OCI-LY3 (cell line): ENCODE data around the gene LTBP3.

ENCODE experiments used
- H2AFZ ChIP-seq: fragments of 200-600, 300-600 bp; shearing (Covaris generic); 2 replicates; pipeline ENCODE4 v1.6.0; 2014; ENCODE audit warnings: antibody characterized with exemption, low read depth, low read length
- H3K27ac ChIP-seq: fragments of 200-600, 300-600 bp; sonication (generic); 2 replicates; pipeline ENCODE4 v1.5.1; 2014; ENCODE audit warnings: mild to moderate bottlenecking, low read length, moderate library complexity, mixed read lengths
- H3K27me3 ChIP-seq: fragments of 200-600, 300-600 bp; sonication (generic); 2 replicates; pipeline ENCODE4 v1.6.1; 2014; ENCODE audit warnings: low read depth, low read length, mixed read lengths
- H3K36me3 ChIP-seq: fragments of 200-600, 300-600 bp; sonication (generic); replicated peaks from 2 replicates; pipeline ENCODE3; 2014; ENCODE audit warnings: low read depth, low read length, mixed read lengths
- H3K4me1 ChIP-seq: fragments of 300-600, 200-600 bp; sonication (generic); 2 replicates; pipeline ENCODE4 v1.6.1; 2014; ENCODE audit warnings: low read length, mixed read lengths
- H3K4me2 ChIP-seq: fragments of 200-600, 300-600 bp; sonication (generic); 2 replicates; pipeline ENCODE4 v1.6.1; 2014; ENCODE audit warnings: low read length, mixed read lengths
- H3K4me3 ChIP-seq: fragments of 300-600, 200-600 bp; sonication (generic); 2 replicates; pipeline ENCODE4 v1.5.1; 2014; ENCODE audit warnings: antibody characterized with exemption, mild to moderate bottlenecking, low read length, moderate library complexity
- H3K79me2 ChIP-seq: fragments of 300-600, 200-600 bp; shearing (Covaris generic); 2 replicates; pipeline ENCODE4 v1.6.1; 2014; ENCODE audit warnings: mild to moderate bottlenecking, low read length, mixed read lengths
- H3K9ac ChIP-seq: fragments of 300-600, 200-600 bp; shearing (Covaris generic); 2 replicates; pipeline ENCODE4 v1.6.0; 2014; ENCODE audit warnings: mild to moderate bottlenecking, low read length, moderate library complexity
- H3K9me3 ChIP-seq: fragments of 200-600, 300-600 bp; shearing (Covaris generic); 2 replicates; pipeline ENCODE4 v1.6.1; 2014; ENCODE audit warnings: low read length, mixed read lengths; ENCODE audit not compliant: insufficient read depth
- H4K20me1 ChIP-seq: fragments of 200-600, 300-600 bp; sonication (generic); 2 replicates; pipeline ENCODE4 v1.6.1; 2016; ENCODE audit warnings: low read length, mixed read lengths; ENCODE audit not compliant: insufficient read depth
- EZH2phosphoT487 ChIP-seq: fragments of 200-600 bp; shearing (Covaris generic); IDR thresholded peaks from 2 replicates; pipeline ENCODE4 v1.6.1; 2018; ENCODE audit warnings: antibody characterized with exemption, mixed run types, low read depth
- TF ChIP-seq, protein P1 (sequence below): fragments of 200-600, 300-600 bp; sonication (generic); IDR thresholded peaks from 2 replicates; pipeline ENCODE4 v1.5.1; 2014; ENCODE audit warnings: antibody characterized with exemption, low read length, low read depth

Gene LTBP3

DNA sequence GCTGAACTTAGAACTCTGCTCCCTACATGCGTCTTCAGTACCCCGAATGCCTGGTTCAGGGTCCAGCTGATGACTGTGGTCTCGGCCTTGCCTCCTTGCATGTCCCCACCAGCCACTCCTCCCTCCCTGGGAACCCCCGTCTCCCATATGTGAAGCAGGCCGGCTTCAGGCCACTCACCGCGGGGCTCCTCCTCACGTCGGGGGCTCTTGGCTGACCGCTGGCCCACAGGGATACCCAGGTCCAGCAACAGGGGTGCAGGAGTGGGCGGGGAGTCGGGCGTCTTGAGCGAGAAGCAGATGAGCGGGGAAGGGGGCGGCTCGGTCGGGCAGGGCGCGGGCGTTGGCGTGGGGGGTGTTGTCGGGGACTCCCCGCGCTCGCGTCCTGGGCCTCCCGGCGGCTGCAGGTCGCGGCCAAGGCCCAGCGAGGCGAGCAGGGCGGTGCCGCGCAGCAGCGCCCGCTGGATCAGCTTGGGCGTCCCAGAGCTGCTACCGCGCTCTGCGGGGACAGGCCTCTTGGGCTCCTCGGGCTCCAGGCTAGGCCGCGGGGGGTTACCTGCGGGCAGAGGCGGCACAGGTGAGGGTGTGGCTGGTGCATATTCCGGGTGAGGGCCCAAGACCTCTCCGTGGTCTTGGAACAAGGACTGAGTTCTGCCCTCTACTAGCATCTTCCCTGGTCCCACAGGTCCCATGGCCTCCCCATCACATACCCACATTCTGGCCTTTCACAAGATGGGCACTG, 41.2 kb upstream of the LTBP3 start:
- Histone ChIP-seq H3K9ac (no peak overlapping the region), H2AFZ (no peak overlapping the region), H3K27ac (no peak overlapping the region), H3K4me3 (no peak overlapping the region), H4K20me1 (no peaks in the 10 kb centered on the region), H3K79me2 (no peaks in the 10 kb centered on the region), H3K4me1 (no peaks in the 10 kb centered on the region), H3K36me3 (peaks cover 27% of the 10 kb centered on the region), H3K27me3 (no peaks in the 10 kb centered on the region), H3K9me3 (no peaks in the 10 kb centered on the region), H3K4me2 (no peak overlapping the region)
- no peak for TF ChIP-seq EZH2phosphoT487
- TF ChIP-seq, protein P1, sequence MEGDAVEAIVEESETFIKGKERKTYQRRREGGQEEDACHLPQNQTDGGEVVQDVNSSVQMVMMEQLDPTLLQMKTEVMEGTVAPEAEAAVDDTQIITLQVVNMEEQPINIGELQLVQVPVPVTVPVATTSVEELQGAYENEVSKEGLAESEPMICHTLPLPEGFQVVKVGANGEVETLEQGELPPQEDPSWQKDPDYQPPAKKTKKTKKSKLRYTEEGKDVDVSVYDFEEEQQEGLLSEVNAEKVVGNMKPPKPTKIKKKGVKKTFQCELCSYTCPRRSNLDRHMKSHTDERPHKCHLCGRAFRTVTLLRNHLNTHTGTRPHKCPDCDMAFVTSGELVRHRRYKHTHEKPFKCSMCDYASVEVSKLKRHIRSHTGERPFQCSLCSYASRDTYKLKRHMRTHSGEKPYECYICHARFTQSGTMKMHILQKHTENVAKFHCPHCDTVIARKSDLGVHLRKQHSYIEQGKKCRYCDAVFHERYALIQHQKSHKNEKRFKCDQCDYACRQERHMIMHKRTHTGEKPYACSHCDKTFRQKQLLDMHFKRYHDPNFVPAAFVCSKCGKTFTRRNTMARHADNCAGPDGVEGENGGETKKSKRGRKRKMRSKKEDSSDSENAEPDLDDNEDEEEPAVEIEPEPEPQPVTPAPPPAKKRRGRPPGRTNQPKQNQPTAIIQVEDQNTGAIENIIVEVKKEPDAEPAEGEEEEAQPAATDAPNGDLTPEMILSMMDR: no peak

DNA sequence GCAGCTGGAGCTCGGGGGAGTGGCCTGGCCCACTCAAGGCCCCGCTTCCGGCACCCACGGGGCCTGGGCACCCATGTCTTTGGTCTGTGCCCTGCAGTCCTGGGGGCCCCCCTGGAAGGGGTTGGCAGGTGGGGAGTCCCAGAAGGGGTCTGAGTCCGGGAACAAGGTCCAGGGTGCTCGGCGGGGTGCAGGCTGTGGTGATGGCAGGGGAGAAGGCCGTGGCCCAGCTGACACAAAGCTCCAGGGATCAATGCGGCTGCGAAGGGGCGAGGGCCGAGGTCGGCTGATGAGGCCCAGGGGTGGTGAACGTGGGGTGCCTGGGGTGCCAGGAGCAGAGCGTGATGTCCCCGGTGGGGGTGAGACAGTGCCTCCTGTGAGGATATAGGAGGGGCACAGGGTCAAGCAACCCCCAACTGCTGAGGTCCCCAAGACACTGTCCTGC, 40.1 kb upstream of the LTBP3 start:
- no peaks in the 10 kb centered on the region for H3K9me3 ChIP-seq
- H3K4me1 ChIP-seq: no peaks in the 10 kb centered on the region
- no peak overlapping the region for H3K4me2 ChIP-seq
- peaks cover 23% of the 10 kb centered on the region for H3K36me3 ChIP-seq
- no peak overlapping the region for H2AFZ ChIP-seq
- no peaks in the 10 kb centered on the region for H3K27me3 ChIP-seq
- no peak overlapping the region for H3K9ac ChIP-seq
- no peak overlapping the region for H3K4me3 ChIP-seq
- H4K20me1 ChIP-seq: no peaks in the 10 kb centered on the region
- H3K79me2 ChIP-seq: no peaks in the 10 kb centered on the region
- no peak overlapping the region for H3K27ac ChIP-seq
- TF ChIP-seq, protein P1: no peak
- TF ChIP-seq EZH2phosphoT487: no peak

DNA sequence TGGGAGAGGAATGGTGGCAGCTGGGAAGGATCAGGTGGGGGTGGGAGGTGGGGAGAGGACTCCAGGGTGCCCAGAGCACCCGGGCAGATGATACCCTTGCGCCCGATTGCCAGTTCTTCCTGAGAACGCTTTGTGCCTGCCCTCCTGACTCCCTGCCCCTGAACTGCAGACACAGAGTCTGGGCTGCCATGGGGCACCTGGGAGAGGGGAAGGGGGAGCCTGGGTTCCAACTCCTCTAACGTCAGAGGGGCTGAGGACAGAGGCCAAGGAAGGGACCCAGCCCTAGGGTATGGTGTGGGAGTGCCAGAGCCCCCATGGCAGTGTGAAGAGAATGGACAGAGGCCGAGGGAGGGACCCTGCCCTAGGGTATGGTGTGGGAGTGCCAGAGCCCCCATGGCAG, 38.4 kb upstream of the LTBP3 start:
- H2AFZ ChIP-seq: no peak overlapping the region
- no peak overlapping the region for H3K4me3 ChIP-seq
- no peaks in the 10 kb centered on the region for H3K79me2 ChIP-seq
- no peak overlapping the region for H3K4me2 ChIP-seq
- H3K9ac ChIP-seq: no peak overlapping the region
- H4K20me1 ChIP-seq: no peaks in the 10 kb centered on the region
- peaks cover 18% of the 10 kb centered on the region for H3K36me3 ChIP-seq
- H3K27ac ChIP-seq: no peak overlapping the region
- TF ChIP-seq, protein P1: no peak
- no peak for TF ChIP-seq EZH2phosphoT487
- H3K9me3 ChIP-seq: no peaks in the 10 kb centered on the region
- H3K4me1 ChIP-seq: no peaks in the 10 kb centered on the region
- no peaks in the 10 kb centered on the region for H3K27me3 ChIP-seq

DNA sequence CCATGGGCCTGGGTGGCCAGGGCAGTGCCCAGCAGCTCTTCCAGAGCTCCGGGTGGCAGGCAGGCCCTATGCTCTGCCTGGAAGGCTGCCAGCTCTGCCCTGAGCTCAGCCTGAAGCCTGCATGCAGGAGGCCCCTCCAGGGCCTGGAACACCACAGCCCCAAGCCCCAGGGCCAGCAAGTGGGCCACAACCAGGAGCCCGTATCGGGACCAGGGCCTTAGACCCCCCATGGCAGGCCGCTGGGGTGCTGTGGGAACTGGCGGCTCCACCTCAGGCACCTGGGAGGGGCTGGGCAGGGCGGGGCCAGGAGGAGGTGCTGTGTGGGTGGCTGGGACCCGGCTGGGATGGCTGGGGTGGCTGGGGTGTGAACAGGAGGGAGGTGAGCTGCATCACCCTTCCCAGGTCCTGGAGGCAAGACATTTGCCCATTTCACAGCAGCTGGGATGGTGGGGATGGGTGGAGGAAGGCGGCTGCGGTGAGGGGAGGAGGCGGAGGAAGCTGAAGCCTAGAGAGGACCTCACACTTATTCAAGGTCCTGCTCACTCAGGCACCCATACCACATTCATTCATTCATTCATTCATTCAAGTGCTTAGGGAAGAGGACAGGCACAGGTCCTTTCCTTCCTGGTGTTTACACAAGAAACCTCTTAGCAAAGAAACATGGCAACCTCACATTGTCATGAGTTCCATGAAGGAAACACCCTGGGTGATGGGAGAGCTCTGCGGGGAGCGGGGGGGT, 37.6 kb upstream of the LTBP3 start, which contains the start of gene KCNK7:
Gene KCNK7 (minus strand): TSS at position 258 of the 739 bp plus-strand sequence. CDS start 28 bp downstream, at position 230.
- H3K36me3 ChIP-seq: peaks cover 18% of the 10 kb centered on the region
- H3K27ac ChIP-seq: no peak within 1 kb of the TSS
- no peak within 1 kb of the TSS for H3K4me3 ChIP-seq
- no peaks in the 10 kb centered on the region for H3K79me2 ChIP-seq
- H4K20me1 ChIP-seq: no peaks in the 10 kb centered on the region
- H3K9me3 ChIP-seq: no peaks in the 10 kb centered on the region
- H3K4me2 ChIP-seq: no peak within 1 kb of the TSS
- no peak within 1 kb of the TSS for H3K9ac ChIP-seq
- TF ChIP-seq EZH2phosphoT487: no peak
- TF ChIP-seq, protein P1: no peak
- H2AFZ ChIP-seq: no peak within 1 kb of the TSS
- no peaks in the 10 kb centered on the region for H3K4me1 ChIP-seq
- H3K27me3 ChIP-seq: no peaks in the 10 kb centered on the region
